Esophagus muscularis mucosa (tissue), 4 donors: ENCODE results near the gene RPL26. TPM values are rescaled to one million over a fixed set of nuclear protein-coding genes. Genes with fewer than 3 reads are reported as not detected.
A peak's percentile ranks its signal among the peaks of the same experiment; 100 is the strongest.

ENCODE experiments used
- DNase-seq: peaks from one replicate; pipeline ENCODE4 v3.0.0-alpha.2; 2017; ENCODE audit errors: extremely low spot score
- H3K27ac ChIP-seq, 4 donors: fragments of 200-600 bp; sonication (generic); replicated peaks in 1 of 4; 1 replicate in 3 of 4; 2 replicates in 1 of 4; pipeline ENCODE4 v1.5.1; 2016 to 2019; ENCODE audit warnings: mild to moderate bottlenecking in 1 of 4
- H3K27me3 ChIP-seq, 4 donors: fragments of 200-600 bp; sonication (generic); one replicate each; pipeline versions ENCODE4 v1.5.1 to v1.6.0; 2016 to 2019
- H3K36me3 ChIP-seq, 4 donors: fragments of 200-600 bp; sonication (generic); one replicate each; pipeline ENCODE4 v1.5.1; 2016 to 2019
- H3K4me1 ChIP-seq, 4 donors: fragments of 200-600 bp; sonication (generic); one replicate each; pipeline ENCODE4 v1.5.1; 2016 to 2019
- H3K4me3 ChIP-seq, 4 donors: fragments of 200-600 bp; sonication (generic); 1 replicate in 2 of 4; 2 replicates in 2 of 4; pipeline ENCODE4 v1.5.1; 2016 to 2019; ENCODE audit warnings: mild to moderate bottlenecking in 4 of 4, moderate library complexity in 1 of 4
- H3K9me3 ChIP-seq, 4 donors: fragments of 200-600 bp; sonication (generic); 1 replicate in 3 of 4; 2 replicates in 1 of 4; pipeline ENCODE4 v1.5.1; 2016 to 2019
- CTCF ChIP-seq, 3 experiments: fragments of 200-600 bp in 2 of 3; fragments of 450-650 bp in 1 of 3; sonication (generic) in 2 of 3; IDR thresholded peaks; one replicate each; pipeline ENCODE4 v1.5.1; 2017 to 2019; ENCODE audit warnings: antibody characterized with exemption in 3 of 3, mild to moderate bottlenecking in 2 of 3, moderate library complexity in 1 of 3
- EP300 ChIP-seq: sonication (generic); formaldehyde crosslinking; IDR thresholded peaks from one replicate; pipeline ENCODE4 v1.6.1; 2017; ENCODE audit warnings: antibody characterized with exemption
- POLR2A ChIP-seq: fragments of 450-650 bp; IDR thresholded peaks from one replicate; pipeline ENCODE4 v1.6.1; 2017; ENCODE audit warnings: antibody characterized with exemption, moderate library complexity, mild to moderate bottlenecking, low read depth
- POLR2AphosphoS5 ChIP-seq, 2 donors: sonication (generic); formaldehyde crosslinking; IDR thresholded peaks; one replicate each; pipeline ENCODE4 v1.6.1; 2017; ENCODE audit warnings: antibody characterized with exemption in 2 of 2
- WGBS: methylation state at CpG from one replicate; pipeline ENCODE4 v1.1.5; 2018; 5-methylcytosine and 5-hydroxymethylcytosine counted together
- intact Hi-C: fragments of 100-400 bp; cut with DNase I; formaldehyde crosslinking; loops from one replicate; pipeline ENCODE4 v1.15.1; 2023
- total RNA-seq, 4 donors: library from RNA; depleted of rRNA; stranded (reverse); fragments of >200 nt; gene quantifications; one replicate each; pipeline versions ENCODE4 v1.1.0 to v1.2.1, GENCODE V29; 2016

RPL26 gene
- total RNA-seq, 4 donors from 2014 or later = 1,511 to 3,942 (median 2,863) TPM

- Histone ChIP-seq H3K36me3 (no peaks in the 10 kb centered on the region), H3K27ac (no peak overlapping the region), H3K4me3 (no peak overlapping the region), H3K27me3 (peaks cover 0 to 64% (median 18%) of the 10 kb centered on the region in 4 donors), H3K9me3 (no peaks in the 10 kb centered on the region), H3K4me1 (no peaks in the 10 kb centered on the region)
- WGBS = 60% methylated on average over 5 of the region's 8 CpGs
- TF ChIP-seq POLR2A = no peak
- TF ChIP-seq POLR2AphosphoS5 (IDR thresholded peaks at IDR 0.05) = peak in 1 of 2 donors; percentile 14
- no peak for TF ChIP-seq EP300
- TF ChIP-seq CTCF (IDR thresholded peaks at IDR 0.05) = no peak
- intact Hi-C loops = no loop called here
- DNase-seq = peak; percentile 82
These were observed 10.7 kb upstream of the RPL26 start for GRCh38 chr17:8393470-8394231.

- intact Hi-C loops = no loop called here
- H3K27ac ChIP-seq = no peak overlapping the region
- no peaks in the 10 kb centered on the region for H3K9me3 ChIP-seq
- WGBS = 92% methylated on average over 8 of the region's 46 CpGs
- TF ChIP-seq POLR2AphosphoS5 (IDR thresholded peaks at IDR 0.05) (no peak), POLR2A (no peak), CTCF (IDR thresholded peaks at IDR 0.05) (no peak), EP300 (no peak)
- H3K27me3 ChIP-seq = peaks cover 0 to 57% (median 18%) of the 10 kb centered on the region in 4 donors
- no peak overlapping the region for H3K4me3 ChIP-seq
- DNase-seq = no peak
- H3K36me3 ChIP-seq = no peaks in the 10 kb centered on the region
- H3K4me1 ChIP-seq = no peaks in the 10 kb centered on the region
These were observed 9.9 kb upstream of the RPL26 start for GRCh38 chr17:8392674-8393469.

GRCh38 chr17:8392274-8392673 is 9.3 kb upstream of the RPL26 start:
- H3K9me3 ChIP-seq = no peaks in the 10 kb centered on the region
- H3K27ac ChIP-seq = no peak overlapping the region
- intact Hi-C loops = no loop called here
- peaks cover 0 to 51% (median 16%) of the 10 kb centered on the region in 4 donors for H3K27me3 ChIP-seq
- H3K4me1 ChIP-seq = no peaks in the 10 kb centered on the region
- TF ChIP-seq POLR2AphosphoS5 (IDR thresholded peaks at IDR 0.05) (no peak), POLR2A (no peak), EP300 (no peak), CTCF (IDR thresholded peaks at IDR 0.05) (no peak)
- no peak for DNase-seq
- 58% methylated on average over 6 of the region's 18 CpGs for WGBS
- no peak overlapping the region for H3K4me3 ChIP-seq
- no peaks in the 10 kb centered on the region for H3K36me3 ChIP-seq

GRCh38 chr17:8391711-8392110 is 8.7 kb upstream of the RPL26 start:
- Histone ChIP-seq H3K9me3 (no peaks in the 10 kb centered on the region), H3K36me3 (no peaks in the 10 kb centered on the region), H3K4me3 (no peak overlapping the region), H3K27me3 (peaks cover 0 to 45% (median 13%) of the 10 kb centered on the region in 4 donors), H3K27ac (no peak overlapping the region), H3K4me1 (no peaks in the 10 kb centered on the region)
- intact Hi-C loops = no loop called here
- no peak for DNase-seq
- TF ChIP-seq CTCF (IDR thresholded peaks at IDR 0.05) (no peak), POLR2AphosphoS5 (IDR thresholded peaks at IDR 0.05) (no peak), EP300 (no peak), POLR2A (no peak)
- 52% methylated on average over 6 of the region's 9 CpGs for WGBS
